T-helper 17 cell (primary cell): ENCODE measurements around the gene UNC13D. TPM values are rescaled to one million over a fixed set of nuclear protein-coding genes. Genes with fewer than 3 reads are reported as not detected.

ENCODE experiments used
- ATAC-seq: fragments of 150-1000 bp; cut with Tn5 transposase; 2 replicates; pipeline ENCODE4 v1.10.0; 2021; ENCODE audit warnings: mild to moderate bottlenecking, moderate library complexity
- DNase-seq, 3 donors: peaks; one replicate each; pipeline versions ENCODE4 v3.0.0 to v3.0.0-alpha.2; 2020 to 2021
- H3K9me3 ChIP-seq: one replicate; pipeline ENCODE4 v1.7.0; 2013; ENCODE audit warnings: low read length, mild to moderate bottlenecking; ENCODE audit not compliant: control insufficient read depth, poor library complexity, severe bottlenecking
- H3K27ac Mint-ChIP-seq: one replicate; pipeline ENCODE4 v1.8.0; 2022; ENCODE audit warnings: mild to moderate bottlenecking, moderate library complexity, mixed read lengths
- H3K27me3 Mint-ChIP-seq: one replicate; pipeline ENCODE4 v1.8.0; 2022; ENCODE audit warnings: mixed read lengths
- H3K36me3 Mint-ChIP-seq: one replicate; pipeline ENCODE4 v1.8.0; 2022; ENCODE audit warnings: low read depth, mixed read lengths
- H3K4me1 Mint-ChIP-seq: one replicate; pipeline ENCODE4 v1.8.0; 2022; ENCODE audit warnings: mild to moderate bottlenecking, mixed read lengths
- H3K4me3 Mint-ChIP-seq: one replicate; pipeline ENCODE4 v1.8.0; 2022; ENCODE audit warnings: mild to moderate bottlenecking, moderate library complexity, mixed read lengths
- total RNA-seq, 4 donors: library from RNA in 2 of 4; stranded (reverse) in 2 of 4; gene quantifications; one replicate each; pipeline ENCODE4 v1.2.3 and lab custom pipeline; 2022 to 2026

The UNC13D gene
- total RNA-seq, 2 donors from 2014 or later, result 164 TPM

DNA sequence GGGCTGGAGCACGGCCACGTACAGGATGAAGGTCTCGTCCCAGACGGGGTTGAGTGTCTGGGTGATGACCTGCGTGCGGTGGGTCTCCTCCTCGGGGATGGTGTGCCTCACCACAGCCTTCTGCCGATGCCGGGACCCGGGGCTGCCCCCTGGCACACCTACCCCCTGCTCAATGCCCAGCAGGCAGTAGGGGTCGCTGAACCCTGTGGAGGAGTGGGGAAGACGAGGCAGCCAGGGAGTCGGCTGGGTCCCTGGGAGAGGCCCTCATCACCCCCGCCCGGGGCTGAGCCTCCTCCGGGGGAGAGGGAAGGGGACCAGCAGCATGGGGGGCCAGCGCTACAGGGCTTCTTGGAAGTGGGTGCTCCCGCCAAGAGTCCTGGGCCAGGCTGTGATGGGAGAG lies 1.8 kb downstream of the UNC13D start:
- H3K9me3 ChIP-seq, result no peaks in the 10 kb centered on the region
- H3K27ac Mint-ChIP-seq, result peak overlapping the region; percentile 79
- H3K36me3 Mint-ChIP-seq, result peaks cover 2% of the 10 kb centered on the region
- peak overlapping the region; percentile 93 for H3K4me3 Mint-ChIP-seq
- ATAC-seq (no peak), DNase-seq (no peak)
- H3K27me3 Mint-ChIP-seq, result no peaks in the 10 kb centered on the region
- H3K4me1 Mint-ChIP-seq, result peaks cover 9% of the 10 kb centered on the region

DNA sequence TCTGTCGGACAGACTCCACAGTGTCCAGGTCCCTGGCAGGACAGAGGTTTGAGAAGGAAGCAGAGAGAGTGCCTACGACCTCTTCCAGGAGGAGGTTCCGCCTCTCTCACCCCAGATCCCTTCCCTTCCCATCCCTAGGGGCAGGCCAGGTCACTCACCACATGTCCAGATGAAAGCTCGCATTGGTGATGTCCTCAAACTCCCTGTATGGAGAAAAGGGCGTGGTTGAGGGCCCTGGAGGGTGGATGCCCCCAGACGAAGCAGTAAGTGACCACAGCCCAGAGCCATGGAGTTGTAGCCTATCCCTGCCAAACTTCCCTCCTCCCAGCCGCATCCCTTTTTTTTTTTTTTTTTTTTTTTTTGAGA lies 3.4 kb downstream of the UNC13D start:
- no peak overlapping the region for H3K4me3 Mint-ChIP-seq
- H3K9me3 ChIP-seq, result no peaks in the 10 kb centered on the region
- peaks cover 2% of the 10 kb centered on the region for H3K36me3 Mint-ChIP-seq
- no peak overlapping the region for H3K27ac Mint-ChIP-seq
- ATAC-seq (no peak), DNase-seq (no peak)
- no peaks in the 10 kb centered on the region for H3K27me3 Mint-ChIP-seq
- peaks cover 9% of the 10 kb centered on the region for H3K4me1 Mint-ChIP-seq

DNA sequence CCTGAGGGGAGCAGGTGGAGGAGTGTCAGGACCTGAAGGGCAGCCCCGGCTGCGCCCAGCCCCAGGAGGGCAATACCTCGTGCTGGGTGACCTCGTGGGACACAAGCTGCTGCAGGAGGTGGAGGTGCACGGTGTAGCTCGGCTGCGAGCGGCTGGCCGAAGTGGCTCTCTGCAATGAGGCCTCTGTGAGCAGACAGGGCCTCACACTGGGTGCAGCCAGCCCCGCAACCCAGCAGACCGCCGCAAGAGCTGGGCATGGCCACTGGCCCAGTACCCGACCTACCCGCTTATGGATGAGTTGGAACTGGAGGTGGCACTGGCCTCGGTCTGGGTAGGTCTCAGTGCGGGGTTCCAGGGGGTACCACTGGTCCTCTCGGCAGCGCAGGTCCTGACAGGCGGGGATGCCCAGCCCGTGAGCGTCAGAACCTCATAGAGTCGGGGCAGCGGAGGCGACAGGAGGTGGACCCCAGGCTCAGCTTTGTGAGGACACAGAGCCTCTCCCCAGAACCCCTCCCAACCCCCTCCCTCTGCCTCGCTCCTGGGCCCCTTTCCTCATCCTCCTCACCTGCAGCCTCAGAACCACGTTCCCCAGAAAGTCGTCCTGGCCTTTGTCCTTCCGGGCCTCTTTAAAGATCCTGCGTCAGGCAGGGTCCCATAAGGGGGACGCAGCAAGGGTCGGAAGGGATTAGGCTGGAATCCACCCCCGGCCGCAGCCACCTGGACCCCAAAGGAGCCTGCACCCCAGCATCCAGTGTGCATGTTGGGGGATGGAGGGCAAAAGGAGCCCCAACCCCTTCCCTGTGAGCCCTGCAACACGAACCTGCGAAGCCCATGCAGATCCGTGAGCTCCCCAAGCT lies 4.0 kb downstream of the UNC13D start:
- peaks cover 5% of the 10 kb centered on the region for H3K4me1 Mint-ChIP-seq
- no peak overlapping the region for H3K4me3 Mint-ChIP-seq
- no peaks in the 10 kb centered on the region for H3K27me3 Mint-ChIP-seq
- ATAC-seq (no peak), DNase-seq (no peak)
- no peak overlapping the region for H3K27ac Mint-ChIP-seq
- H3K9me3 ChIP-seq, result no peaks in the 10 kb centered on the region
- H3K36me3 Mint-ChIP-seq, result peaks cover 2% of the 10 kb centered on the region

DNA sequence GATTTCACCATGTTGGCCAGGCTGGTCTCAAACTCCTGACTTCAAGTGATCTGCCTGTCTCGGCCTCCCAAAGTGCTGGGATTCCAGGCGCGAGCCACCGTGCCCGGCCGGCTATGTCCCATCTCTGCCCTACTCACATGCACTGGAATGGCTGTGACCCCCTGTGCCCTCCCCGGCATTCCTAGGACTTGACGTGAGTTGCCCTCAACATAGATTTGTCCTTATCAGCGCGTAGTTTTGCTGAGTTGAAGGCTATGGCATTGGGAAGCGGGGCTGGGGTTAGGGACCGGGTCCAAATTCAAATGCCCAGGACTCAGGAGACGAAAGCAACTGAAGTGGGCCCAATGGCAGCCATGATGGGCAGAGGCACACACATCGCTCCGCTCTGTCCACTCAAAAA lies 5.8 kb downstream of the UNC13D start:
- H3K27me3 Mint-ChIP-seq, result no peaks in the 10 kb centered on the region
- H3K27ac Mint-ChIP-seq, result peak overlapping the region; percentile 56
- peaks cover 2% of the 10 kb centered on the region for H3K36me3 Mint-ChIP-seq
- H3K4me1 Mint-ChIP-seq, result peaks cover 9% of the 10 kb centered on the region
- no peak overlapping the region for H3K4me3 Mint-ChIP-seq
- no peak for ATAC-seq
- H3K9me3 ChIP-seq, result no peaks in the 10 kb centered on the region
- DNase-seq, result no peak

DNA sequence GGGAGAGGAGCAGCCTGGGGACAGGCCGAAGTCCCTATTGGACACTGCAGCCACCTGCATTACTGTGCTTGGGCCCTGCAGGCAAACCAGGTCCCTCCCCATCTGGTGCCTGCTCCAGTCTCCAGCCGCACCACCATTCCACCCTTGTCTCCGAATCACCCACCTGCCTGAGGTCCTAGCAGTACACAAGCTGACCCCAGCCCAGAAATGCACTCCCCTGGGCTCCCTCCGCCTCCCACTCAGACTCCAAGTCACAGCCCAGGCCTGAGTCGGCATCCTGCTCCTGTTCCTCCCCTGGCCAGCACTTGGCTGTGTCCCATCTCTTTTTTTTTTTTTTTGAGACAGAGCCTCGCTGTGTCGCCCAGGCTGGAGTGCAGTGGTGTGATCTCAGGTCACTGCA lies 6.3 kb downstream of the UNC13D start:
- DNase-seq (no peak), ATAC-seq (no peak)
- no peaks in the 10 kb centered on the region for H3K9me3 ChIP-seq
- Mint-ChIP-seq H3K27me3 (no peaks in the 10 kb centered on the region), H3K4me3 (no peak overlapping the region), H3K4me1 (peaks cover 15% of the 10 kb centered on the region), H3K27ac (no peak overlapping the region), H3K36me3 (no peaks in the 10 kb centered on the region)

DNA sequence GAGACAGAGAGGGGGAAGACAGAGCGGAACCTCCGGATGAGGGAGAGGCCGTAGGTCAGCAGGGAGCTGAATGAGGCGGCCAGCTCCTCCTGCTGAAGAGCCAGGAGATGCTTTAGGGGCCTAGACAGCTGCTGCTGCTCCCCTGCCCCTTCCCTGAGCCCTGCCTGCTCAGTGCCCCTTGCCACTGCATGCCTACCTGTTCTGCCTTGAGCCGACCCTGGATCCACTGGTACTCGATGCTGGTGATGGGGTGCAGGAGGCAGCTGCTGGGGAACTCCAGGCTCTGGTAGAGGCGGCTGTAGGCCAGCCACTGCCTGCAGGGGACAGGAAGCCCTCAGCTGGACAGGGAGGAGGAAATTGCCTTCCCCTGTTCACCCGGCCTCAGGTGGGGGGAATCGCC lies 7.6 kb downstream of the UNC13D start:
- no peaks in the 10 kb centered on the region for H3K27me3 Mint-ChIP-seq
- peaks cover 2% of the 10 kb centered on the region for H3K36me3 Mint-ChIP-seq
- ATAC-seq (no peak), DNase-seq (no peak)
- H3K27ac Mint-ChIP-seq, result peak overlapping the region; percentile 9
- peaks cover 19% of the 10 kb centered on the region for H3K4me1 Mint-ChIP-seq
- H3K4me3 Mint-ChIP-seq, result no peak overlapping the region
- no peaks in the 10 kb centered on the region for H3K9me3 ChIP-seq

DNA sequence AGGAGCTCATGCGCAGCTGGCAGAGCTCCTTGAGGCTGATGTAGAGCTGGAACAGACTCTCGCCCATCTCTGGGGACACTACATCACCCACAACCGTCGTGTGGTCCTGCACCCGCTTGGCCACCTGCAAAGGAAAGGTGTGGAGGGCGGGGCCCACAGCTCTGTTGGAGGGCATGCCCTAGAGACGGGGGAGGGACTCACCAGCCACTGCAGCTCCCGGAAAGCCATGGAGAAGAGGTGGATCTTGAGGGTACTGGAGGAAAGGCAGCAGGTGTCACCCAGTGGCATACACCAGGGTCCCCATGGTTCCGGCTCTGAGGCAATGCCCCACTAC lies 8.6 kb downstream of the UNC13D start:
- Mint-ChIP-seq H3K27ac (peak overlapping the region; percentile 62), H3K4me1 (peaks cover 19% of the 10 kb centered on the region)
- DNase-seq, result no peak

DNA sequence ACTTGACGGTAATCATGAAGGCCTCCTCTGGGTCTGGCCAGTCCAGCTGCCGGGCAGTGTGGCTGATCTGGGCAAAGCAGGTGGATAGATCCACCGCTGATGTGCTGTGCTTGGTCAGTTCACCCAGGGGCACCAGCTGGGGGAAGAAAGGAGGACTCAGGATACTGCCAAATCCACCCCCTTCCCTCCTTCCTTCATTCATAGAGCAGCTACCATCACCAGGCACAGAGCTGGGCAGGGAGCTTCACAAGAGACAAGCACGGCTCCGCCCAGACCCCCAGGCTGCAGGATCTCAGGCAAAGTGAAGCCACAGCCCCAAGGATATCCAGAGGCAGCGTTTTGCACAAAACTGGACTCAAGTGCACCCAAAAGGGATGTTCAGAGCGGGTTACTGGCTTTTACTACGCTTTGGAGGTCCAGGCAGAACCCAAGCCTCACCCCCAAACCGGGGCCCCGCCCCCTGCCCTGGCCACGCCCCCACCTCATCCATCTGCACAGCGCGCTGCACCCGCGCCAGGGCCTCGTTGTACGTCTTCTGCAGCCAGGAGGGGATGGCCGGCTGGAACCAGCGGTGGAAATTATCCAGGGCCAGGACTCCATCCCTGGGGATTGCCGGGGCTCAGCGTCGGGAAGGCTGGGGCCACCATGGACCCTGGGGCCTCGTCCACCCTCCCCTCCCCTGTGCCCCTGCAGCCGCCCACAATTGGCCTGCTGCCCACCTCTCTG lies 9.1 kb downstream of the UNC13D start:
- H3K4me1 Mint-ChIP-seq, result peaks cover 19% of the 10 kb centered on the region
- no peaks in the 10 kb centered on the region for H3K9me3 ChIP-seq
- DNase-seq, result no peak
- no peak for ATAC-seq
- H3K36me3 Mint-ChIP-seq, result peaks cover 2% of the 10 kb centered on the region
- no peak overlapping the region for H3K4me3 Mint-ChIP-seq
- no peaks in the 10 kb centered on the region for H3K27me3 Mint-ChIP-seq
- H3K27ac Mint-ChIP-seq, result peak overlapping the region; percentile 97

More for the DNA sequence above, 8.6 kb downstream of the UNC13D start:
- H3K9me3 ChIP-seq, result no peaks in the 10 kb centered on the region
- Mint-ChIP-seq H3K4me3 (no peak overlapping the region), H3K27me3 (no peaks in the 10 kb centered on the region), H3K36me3 (peaks cover 2% of the 10 kb centered on the region)
- ATAC-seq, result no peak

DNA sequence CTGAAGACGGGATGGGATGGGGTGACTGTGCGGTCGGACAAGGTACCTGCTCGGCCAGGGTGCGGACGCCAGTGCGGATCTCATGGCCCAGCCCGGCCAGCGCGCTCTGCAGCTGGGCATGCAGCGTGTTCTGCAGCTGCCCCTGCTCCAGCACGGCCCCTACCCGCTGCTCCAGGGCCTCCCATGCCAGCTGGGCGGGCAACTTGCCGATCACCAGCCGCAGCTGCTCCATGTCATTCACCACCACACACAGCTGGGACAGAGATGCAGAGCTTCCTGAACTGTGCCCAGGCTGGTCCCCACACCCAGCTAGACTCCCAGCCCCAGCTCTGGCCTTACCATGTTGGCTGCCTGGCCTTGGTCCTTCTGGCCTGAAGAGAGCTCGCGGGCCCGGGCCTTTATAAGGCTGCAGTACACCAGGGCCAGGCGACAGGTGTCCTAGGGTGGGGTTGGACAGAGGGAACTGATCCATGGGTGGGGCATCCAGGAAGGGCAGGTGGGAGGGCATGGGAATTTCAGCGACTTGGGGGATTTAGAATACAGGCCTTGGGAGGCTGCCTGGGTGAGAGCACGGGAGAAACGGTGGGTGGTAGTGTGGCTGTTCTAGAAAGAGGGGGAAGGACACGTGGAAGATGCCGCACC lies 9.8 kb downstream of the UNC13D start:
- Mint-ChIP-seq H3K4me3 (no peak overlapping the region), H3K36me3 (peaks cover 2% of the 10 kb centered on the region), H3K27me3 (no peaks in the 10 kb centered on the region), H3K4me1 (peaks cover 19% of the 10 kb centered on the region), H3K27ac (peak overlapping the region; percentile 97)
- DNase-seq (no peak), ATAC-seq (no peak)
- H3K9me3 ChIP-seq, result no peaks in the 10 kb centered on the region

DNA sequence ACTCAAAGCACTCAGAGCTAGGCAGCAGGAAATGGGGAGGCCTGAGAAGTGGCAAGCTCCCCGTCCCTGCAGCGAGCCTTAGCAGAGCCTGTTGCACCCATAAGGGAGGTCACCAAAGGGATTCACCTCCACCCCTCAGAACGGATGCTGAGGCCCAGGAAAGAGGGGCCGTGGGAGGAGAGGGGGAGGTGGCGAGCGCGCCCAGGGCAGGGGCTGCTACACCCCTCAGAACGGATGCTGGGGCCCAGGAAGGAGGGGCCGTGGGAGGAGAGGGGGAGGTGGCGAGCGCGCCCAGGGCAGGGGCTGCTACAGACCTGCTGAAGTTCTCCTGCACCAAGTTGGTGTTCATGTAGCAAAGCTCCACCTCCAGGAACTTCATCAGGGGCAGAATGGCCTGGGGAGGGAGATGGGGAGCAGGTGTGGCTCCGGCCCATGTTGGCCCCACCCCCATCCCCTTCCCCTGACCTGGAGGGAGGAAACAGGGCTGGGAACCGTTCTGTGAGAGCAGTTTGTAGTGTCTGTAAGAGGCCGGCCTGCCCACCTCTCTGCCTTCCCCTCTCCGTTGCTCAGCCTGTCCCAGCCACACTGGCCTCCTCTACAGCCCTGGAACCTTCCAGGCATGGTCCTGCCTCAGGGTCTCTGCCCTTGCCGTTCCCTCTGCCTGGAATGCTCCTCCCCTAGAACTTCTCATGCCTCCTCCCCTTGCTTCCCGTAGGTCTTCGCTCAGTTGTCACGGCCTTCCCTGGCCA lies 11.4 kb downstream of the UNC13D start:
- peak overlapping the region; percentile 93 for H3K4me3 Mint-ChIP-seq
- DNase-seq (no peak), ATAC-seq (peak; percentile 39)
- H3K27ac Mint-ChIP-seq, result peak overlapping the region; percentile 97
- H3K27me3 Mint-ChIP-seq, result no peaks in the 10 kb centered on the region
- H3K4me1 Mint-ChIP-seq, result peaks cover 21% of the 10 kb centered on the region
- H3K36me3 Mint-ChIP-seq, result peaks cover 2% of the 10 kb centered on the region
- H3K9me3 ChIP-seq, result no peaks in the 10 kb centered on the region

DNA sequence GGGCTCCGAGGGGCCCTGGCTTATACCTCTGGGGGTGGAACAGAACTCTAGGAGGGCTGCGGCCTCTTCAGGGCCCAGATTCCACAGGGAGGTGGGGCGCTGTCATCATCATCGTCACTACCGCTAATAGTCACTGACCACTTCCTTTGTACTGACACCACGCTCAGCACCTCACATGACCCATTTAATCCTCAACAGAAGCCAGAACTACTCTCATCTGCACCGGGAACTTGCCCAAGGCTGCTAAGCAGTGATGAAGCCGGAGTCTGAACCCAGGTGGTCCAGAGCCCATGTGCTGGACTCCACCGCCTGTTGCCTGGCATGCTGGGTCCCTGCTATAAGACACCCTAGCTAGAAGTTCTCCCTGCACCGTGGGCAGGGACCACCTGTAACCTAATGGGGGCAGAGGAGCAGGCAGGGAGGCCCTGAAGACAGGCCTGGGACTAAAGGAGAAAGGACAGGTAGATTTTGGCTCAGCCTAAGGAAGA lies 12.0 kb downstream of the UNC13D start:
- ATAC-seq (peak; percentile 71), DNase-seq (peak in 2 of 3 donors; percentile 19 to 50)
- H3K27ac Mint-ChIP-seq, result peak overlapping the region; percentile 97
- H3K36me3 Mint-ChIP-seq, result peaks cover 2% of the 10 kb centered on the region
- H3K4me3 Mint-ChIP-seq, result peak overlapping the region; percentile 93
- H3K4me1 Mint-ChIP-seq, result peaks cover 21% of the 10 kb centered on the region
- H3K27me3 Mint-ChIP-seq, result no peaks in the 10 kb centered on the region
- H3K9me3 ChIP-seq, result no peaks in the 10 kb centered on the region

DNA sequence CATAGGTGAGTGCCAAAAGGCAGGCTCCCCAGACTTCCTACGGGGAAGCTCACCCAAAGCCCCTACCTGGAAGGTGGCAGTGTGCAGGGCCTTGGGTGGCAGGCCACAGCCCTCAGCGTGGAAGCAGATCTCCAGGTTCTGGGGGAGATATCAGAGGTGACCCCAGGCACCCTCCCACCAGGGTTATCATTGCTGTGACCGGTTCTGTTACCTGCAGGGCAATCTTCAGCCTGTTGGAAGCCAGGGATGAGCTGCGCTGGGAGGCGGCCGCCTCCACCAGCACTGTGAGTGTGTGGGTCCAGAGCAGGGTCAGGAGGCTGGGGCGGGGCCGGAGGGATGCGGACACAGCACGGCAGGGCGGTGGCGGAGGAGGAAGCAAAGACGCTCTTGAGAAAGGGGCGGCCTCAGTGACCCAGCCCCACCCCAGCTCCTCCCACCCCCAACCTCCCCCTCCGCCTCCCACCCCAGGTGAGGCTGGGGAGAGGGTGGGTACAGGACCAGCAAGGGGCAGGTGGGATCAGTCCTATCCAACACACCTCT lies 13.1 kb downstream of the UNC13D start:
- Mint-ChIP-seq H3K27ac (peak overlapping the region; percentile 67), H3K27me3 (no peaks in the 10 kb centered on the region), H3K4me1 (peaks cover 24% of the 10 kb centered on the region), H3K36me3 (peaks cover 2% of the 10 kb centered on the region), H3K4me3 (no peak overlapping the region)
- ATAC-seq (no peak), DNase-seq (no peak)
- H3K9me3 ChIP-seq, result no peaks in the 10 kb centered on the region
